Muscle of leg (tissue), 11 donors: Measurements from ENCODE around the gene NACA2. TPM values are rescaled to one million over a fixed set of nuclear protein-coding genes. Genes with fewer than 3 reads are reported as not detected.
"Not testable (repeated sequence)": the region's sequence is repeated elsewhere in the genome, so short reads cannot be mapped to it uniquely, and the experiment has no call there.

Source experiments
- DNase-seq: peaks from one replicate; pipeline ENCODE4 v3.0.0; 2013
- H3K27ac ChIP-seq: one replicate; pipeline ENCODE4 v1.5.1; 2013; ENCODE audit warnings: mild to moderate bottlenecking, low read length, control low read depth
- H3K27me3 ChIP-seq: one replicate; pipeline ENCODE4 v1.6.1; 2013; ENCODE audit warnings: low read length; ENCODE audit not compliant: control insufficient read depth, insufficient read depth
- H3K36me3 ChIP-seq: one replicate; pipeline ENCODE4 v1.6.1; 2013; ENCODE audit warnings: low read length; ENCODE audit not compliant: control insufficient read depth, insufficient read depth
- H3K4me1 ChIP-seq: one replicate; pipeline ENCODE4 v1.6.1; 2013; ENCODE audit warnings: low read length; ENCODE audit not compliant: control insufficient read depth, insufficient read depth
- H3K4me3 ChIP-seq: one replicate; pipeline ENCODE4 v1.5.1; 2013; ENCODE audit warnings: low read length, control low read depth
- H3K9me3 ChIP-seq: replicated peaks from 2 replicates; pipeline ENCODE4 v1.6.1; 2013; ENCODE audit warnings: low read depth, low read length; ENCODE audit not compliant: control insufficient read depth
- WGBS: methylation state at CpG from one replicate; pipeline ENCODE4 v1.1.5; 2013; ENCODE audit warnings: missing lambda C conversion rate; ENCODE audit not compliant: insufficient coverage; 5-methylcytosine and 5-hydroxymethylcytosine counted together
- polyA plus RNA-seq, 8 donors: library from polyadenylated mRNA; unstranded; fragments of 120-200 nt; gene quantifications; one replicate each; pipeline versions ENCODE4 v1.2.1 to v1.2.3, GENCODE V29; 2013; ENCODE audit warnings: inconsistent platforms in 1 of 8, low replicate concordance in 1 of 8; ENCODE audit not compliant: insufficient read length in 8 of 8, insufficient read depth in 1 of 8
- total RNA-seq: library from RNA; stranded (reverse); fragments of 120-200 nt; gene quantifications from one replicate; pipeline ENCODE4 v1.2.4, GENCODE V29; 2013

Gene NACA2
- total and polyA plus RNA-seq, 9 donors, result 0.22 to 3.1 (median 1.8) TPM

DNA sequence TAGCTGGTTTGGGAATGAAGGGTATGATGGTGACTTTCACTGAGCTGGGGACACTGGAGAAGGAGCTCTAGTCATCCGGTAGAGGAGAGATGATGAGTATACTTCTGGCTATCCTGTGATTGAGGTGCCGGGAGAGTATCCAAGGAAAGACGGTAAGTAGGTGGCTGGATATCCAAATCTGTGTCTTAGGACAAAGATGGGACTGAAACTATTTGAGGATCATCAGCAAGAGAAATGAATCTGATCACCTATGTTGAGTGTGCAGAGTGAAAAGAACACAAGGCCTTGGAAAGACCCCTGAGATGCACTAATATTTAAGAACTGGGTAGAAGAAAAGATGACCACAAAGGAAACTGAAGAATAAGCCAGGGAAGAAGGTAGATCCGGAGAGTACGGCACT, 1.0 kb downstream of the NACA2 start:
- no peak for DNase-seq
- H3K9me3 ChIP-seq, result no peaks in the 10 kb centered on the region
- H3K4me1 ChIP-seq, result peaks cover 2% of the 10 kb centered on the region
- no peak overlapping the region for H3K4me3 ChIP-seq
- H3K27me3 ChIP-seq, result no peaks in the 10 kb centered on the region
- H3K27ac ChIP-seq, result no peak overlapping the region
- 86% methylated on average over 3 of the region's 5 CpGs for WGBS
- H3K36me3 ChIP-seq, result no peaks in the 10 kb centered on the region

- no peaks in the 10 kb centered on the region for H3K9me3 ChIP-seq
- DNase-seq, result no peak
- no peaks in the 10 kb centered on the region for H3K36me3 ChIP-seq
- WGBS, result 82% methylated on average over 3 of the region's 4 CpGs
- no peak overlapping the region for H3K4me3 ChIP-seq
- H3K27ac ChIP-seq, result no peak overlapping the region
- H3K4me1 ChIP-seq, result no peaks in the 10 kb centered on the region
- H3K27me3 ChIP-seq, result no peaks in the 10 kb centered on the region
These were observed 3.0 kb downstream of the NACA2 start for GRCh38 chr17:61587807-61588660.

DNA sequence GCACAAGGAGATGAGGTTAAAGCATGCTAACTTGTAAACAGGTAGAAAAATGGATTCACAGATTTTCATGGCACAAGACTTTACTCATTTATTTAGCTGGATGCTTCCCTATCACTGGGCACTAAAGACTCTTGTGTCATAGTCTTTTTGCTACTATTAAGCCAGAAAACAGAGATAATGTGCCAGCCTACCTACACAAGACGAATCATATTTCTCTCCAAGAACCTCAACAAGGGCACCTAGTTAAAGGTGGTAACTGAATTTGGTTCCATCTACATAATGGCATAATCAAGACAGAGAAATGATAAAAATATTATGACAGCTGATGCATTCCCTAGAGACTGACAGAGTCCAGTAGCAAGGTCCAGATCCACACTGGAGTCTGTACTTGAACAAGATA, 3.8 kb downstream of the NACA2 start:
- Histone ChIP-seq H3K9me3 (no peaks in the 10 kb centered on the region), H3K27ac (no peak overlapping the region), H3K4me3 (no peak overlapping the region), H3K4me1 (no peaks in the 10 kb centered on the region), H3K27me3 (no peaks in the 10 kb centered on the region), H3K36me3 (no peaks in the 10 kb centered on the region)
- no CpG with 5 or more reads among the region's 1 CpG for WGBS
- DNase-seq, result no peak

DNA sequence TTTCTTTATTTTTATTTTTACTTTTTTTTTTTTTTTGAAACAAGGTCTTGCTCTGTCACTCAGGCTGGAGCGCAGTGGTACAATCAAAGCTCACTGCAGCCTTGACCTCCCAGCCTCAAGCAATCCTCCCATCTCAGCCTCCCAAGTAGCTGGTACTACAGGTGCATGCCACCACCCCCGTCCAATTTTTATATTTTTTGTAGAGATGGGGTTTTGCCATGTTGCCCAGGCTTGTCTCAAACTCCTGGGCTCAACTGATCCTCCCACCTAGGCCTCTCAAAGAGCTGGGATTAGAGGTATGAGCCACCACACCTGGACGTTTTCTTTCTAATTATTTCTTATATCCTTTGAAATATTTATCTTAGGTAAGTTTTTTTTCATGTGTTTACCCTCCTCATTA, 4.4 kb downstream of the NACA2 start:
- H3K4me3 ChIP-seq, result not testable (repeated sequence)

DNA sequence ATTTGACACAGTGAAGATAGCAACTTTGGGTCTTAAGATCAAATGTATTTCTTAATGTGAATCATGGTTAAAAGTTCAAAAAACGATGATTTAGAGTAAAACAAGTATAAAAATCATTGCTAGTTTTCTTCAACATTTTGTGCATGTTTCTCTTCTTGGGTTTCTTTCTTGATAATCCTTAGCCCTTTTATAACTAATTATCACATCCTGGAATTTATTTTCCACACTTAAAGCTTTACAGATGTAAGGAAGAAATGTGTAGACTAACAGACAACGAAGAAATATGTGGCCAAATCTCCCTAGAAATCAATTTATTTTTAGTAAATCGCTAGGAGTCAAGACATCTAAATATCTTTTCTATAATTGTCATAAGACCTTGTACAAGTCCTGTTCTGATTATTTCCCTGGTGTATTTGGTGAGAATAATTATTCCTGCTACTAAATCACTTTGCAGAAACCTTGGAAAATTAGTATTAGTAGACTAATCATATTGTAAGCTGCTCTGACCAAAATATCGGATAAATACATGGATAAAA, 4.9 kb downstream of the NACA2 start:
- no peaks in the 10 kb centered on the region for H3K27me3 ChIP-seq
- no peaks in the 10 kb centered on the region for H3K9me3 ChIP-seq
- H3K4me1 ChIP-seq, result no peaks in the 10 kb centered on the region
- no peaks in the 10 kb centered on the region for H3K36me3 ChIP-seq
- no peak overlapping the region for H3K27ac ChIP-seq
- no peak for DNase-seq
- WGBS, result no CpG with 5 or more reads among the region's 4 CpGs
- no peak overlapping the region for H3K4me3 ChIP-seq

More for the DNA sequence above, 4.4 kb downstream of the NACA2 start:
- no CpG with 5 or more reads among the region's 3 CpGs for WGBS
- not testable (repeated sequence) for H3K27ac ChIP-seq, H3K36me3 ChIP-seq, H3K27me3 ChIP-seq, DNase-seq, H3K4me1 ChIP-seq, H3K9me3 ChIP-seq

DNA sequence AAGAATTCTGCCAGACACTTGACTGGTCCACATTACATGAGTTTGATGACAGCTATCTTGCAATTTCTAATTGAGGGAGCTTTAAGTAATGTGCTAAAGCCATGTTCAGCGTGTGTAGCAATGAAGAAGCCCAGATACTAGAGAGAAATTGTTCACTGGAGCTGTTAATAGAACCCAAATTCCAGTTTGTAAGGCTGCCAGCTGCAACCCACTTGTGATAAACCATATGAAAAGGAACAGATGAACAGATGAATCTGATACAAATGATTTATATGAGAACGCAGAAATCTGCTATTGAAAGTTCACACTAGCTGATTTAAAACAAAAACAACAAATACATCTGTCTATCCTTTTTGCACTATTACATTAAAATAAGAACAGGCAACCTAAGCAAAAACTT, 6.2 kb downstream of the NACA2 start:
- DNase-seq, result no peak
- Histone ChIP-seq H3K27ac (no peak overlapping the region), H3K9me3 (no peaks in the 10 kb centered on the region), H3K4me1 (no peaks in the 10 kb centered on the region), H3K4me3 (no peak overlapping the region), H3K36me3 (no peaks in the 10 kb centered on the region), H3K27me3 (no peaks in the 10 kb centered on the region)
- WGBS, result 67% methylated on average over 1 of the region's 2 CpGs

- Histone ChIP-seq H3K27ac (no peak overlapping the region), H3K36me3 (no peaks in the 10 kb centered on the region), H3K9me3 (no peaks in the 10 kb centered on the region), H3K27me3 (no peaks in the 10 kb centered on the region), H3K4me3 (no peak overlapping the region), H3K4me1 (no peaks in the 10 kb centered on the region)
- WGBS, result no CpG with 5 or more reads among the region's 2 CpGs
- DNase-seq, result no peak
These were observed 6.8 kb downstream of the NACA2 start for GRCh38 chr17:61584266-61584665.

- 80% methylated on average over 1 of the region's 4 CpGs for WGBS
- H3K36me3 ChIP-seq, result no peaks in the 10 kb centered on the region
- no peak overlapping the region for H3K4me3 ChIP-seq
- no peak for DNase-seq
- H3K9me3 ChIP-seq, result no peaks in the 10 kb centered on the region
- no peaks in the 10 kb centered on the region for H3K27me3 ChIP-seq
- no peak overlapping the region for H3K27ac ChIP-seq
- no peaks in the 10 kb centered on the region for H3K4me1 ChIP-seq
These were observed 7.3 kb downstream of the NACA2 start for GRCh38 chr17:61583660-61584264.

DNA sequence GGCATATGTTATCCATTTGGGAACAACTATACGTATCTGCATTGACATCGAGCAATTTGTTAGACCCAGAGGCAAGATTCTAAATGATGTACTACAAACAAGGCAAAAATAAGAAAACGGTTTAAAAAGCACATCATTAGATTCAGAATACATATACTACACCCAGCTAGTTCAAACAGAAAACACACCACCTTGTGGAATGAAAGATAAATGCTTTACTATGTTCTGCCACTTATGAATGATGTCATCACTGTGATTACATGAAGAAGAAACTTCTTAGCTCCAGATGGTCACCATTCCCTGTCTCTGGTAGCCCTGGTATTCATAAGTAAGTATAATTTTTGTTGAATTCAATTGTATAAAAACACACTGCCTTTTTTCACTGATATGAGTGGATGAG, 7.8 kb downstream of the NACA2 start:
- Histone ChIP-seq H3K27me3 (no peaks in the 10 kb centered on the region), H3K4me3 (no peak overlapping the region), H3K36me3 (no peaks in the 10 kb centered on the region), H3K4me1 (no peaks in the 10 kb centered on the region), H3K27ac (no peak overlapping the region), H3K9me3 (no peaks in the 10 kb centered on the region)
- no peak for DNase-seq
- 40% methylated on average over 1 of the region's 3 CpGs for WGBS

GRCh38 chr17:61582593-61582992, 8.4 kb downstream of the NACA2 start:
- H3K4me1 ChIP-seq, result no peaks in the 10 kb centered on the region
- no peaks in the 10 kb centered on the region for H3K36me3 ChIP-seq
- H3K9me3 ChIP-seq, result no peaks in the 10 kb centered on the region
- no peak for DNase-seq
- H3K4me3 ChIP-seq, result no peak overlapping the region
- H3K27me3 ChIP-seq, result no peaks in the 10 kb centered on the region
- no peak overlapping the region for H3K27ac ChIP-seq
